Inflammatory macrophage treated with lipopolysaccharide for 1 hour (primary cell): ENCODE measurements around the gene RPRD1B.
"Not testable (repeated sequence)": the region's sequence is repeated elsewhere in the genome, so short reads cannot be mapped to it uniquely, and the experiment has no call there.

ENCODE experiments used
- DNase-seq, 2 donors: peaks; one replicate each; pipeline ENCODE4 v3.0.0-alpha.2; 2020 to 2022

The RPRD1B gene

DNA sequence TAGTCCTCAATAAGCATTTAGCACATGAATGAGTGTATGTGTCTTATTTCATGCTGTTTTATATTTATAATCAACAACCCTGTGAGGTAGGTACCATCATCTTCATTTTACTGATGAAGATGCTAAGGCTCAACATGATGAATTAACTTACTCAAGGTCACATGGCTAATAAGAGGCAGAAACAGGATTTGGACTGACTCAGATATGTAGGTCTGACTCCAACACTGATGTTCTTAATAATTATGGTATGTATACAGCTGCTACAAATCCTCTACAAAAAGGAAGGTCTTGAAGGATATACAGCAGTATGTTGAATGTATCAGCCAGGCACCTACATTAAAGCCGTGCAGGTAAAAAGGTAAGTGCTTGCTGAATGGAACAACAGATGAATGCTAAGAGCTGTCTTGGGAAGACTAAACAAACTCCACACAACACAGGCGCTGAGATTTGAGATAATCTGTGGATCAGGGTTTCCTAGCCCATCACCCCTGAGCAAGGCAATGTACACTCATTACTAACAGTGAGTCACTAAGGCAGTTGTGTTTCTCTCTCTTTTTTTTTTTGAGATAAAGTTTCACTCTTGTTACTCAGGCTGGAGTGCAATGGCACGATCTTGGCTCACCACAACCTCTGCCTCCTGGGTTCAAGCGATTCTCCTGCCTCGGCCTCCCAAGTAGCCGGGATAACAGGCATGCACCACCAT is 32.2 kb upstream of the RPRD1B start:
- no peak for DNase-seq

DNA sequence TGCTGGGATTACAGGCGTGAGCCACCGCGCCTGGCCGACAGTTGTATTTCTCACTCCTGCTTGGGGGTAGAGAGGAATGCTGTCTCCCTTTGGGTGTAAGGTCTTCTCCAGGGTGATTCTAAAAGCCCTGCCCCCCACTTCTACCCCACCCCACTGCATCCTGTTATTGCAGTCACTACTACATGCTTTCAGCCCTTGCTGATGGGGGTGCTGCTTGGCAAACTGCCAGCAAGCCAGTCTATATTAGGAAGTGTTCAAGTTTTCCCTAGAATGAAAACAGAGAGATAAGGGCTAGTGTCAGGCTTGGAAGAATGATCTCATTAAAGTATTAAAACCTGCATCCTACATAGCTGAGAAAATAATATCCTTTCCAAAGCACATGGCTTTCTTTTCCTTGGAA is 31.6 kb upstream of the RPRD1B start:
- no peak for DNase-seq

DNA sequence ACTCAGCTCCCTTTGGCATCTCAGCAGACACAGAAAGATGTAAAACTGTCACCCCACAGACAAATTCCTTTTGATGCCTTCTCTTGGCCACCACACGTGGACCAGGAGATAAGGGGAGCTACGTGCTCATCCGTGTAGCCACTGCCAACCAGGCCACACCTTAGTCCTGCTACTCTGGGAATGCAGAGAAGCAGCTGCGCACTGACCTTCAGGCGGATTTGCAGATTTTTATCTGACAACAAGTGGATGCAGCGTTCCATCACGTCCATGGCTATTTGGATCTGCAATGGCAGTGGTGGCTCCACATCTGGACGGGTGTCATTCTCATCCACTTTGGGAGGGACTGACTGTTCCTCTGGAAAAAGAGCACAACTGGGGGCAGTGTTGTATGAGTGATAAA is 31.1 kb upstream of the RPRD1B start:
- no peak for DNase-seq

DNA sequence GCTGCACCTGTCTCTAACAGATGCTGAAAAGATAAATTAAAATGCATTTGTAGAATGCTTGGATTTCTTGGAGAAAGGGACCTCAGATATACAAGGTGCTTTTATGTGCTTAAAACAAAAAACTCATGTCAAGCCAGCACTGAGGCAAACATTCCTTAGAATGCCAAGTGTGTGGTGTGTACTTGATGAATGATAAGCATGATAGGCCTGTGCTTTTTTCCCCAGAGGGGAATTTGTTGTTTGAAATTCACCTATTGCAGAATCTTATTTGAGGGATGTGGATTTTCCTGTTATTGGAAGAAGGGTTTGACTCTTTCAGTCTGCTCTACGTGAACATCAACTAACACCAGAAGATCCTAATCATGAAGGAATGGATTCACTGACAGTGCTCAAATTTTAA is 29.1 kb upstream of the RPRD1B start:
- DNase-seq = no peak

DNA sequence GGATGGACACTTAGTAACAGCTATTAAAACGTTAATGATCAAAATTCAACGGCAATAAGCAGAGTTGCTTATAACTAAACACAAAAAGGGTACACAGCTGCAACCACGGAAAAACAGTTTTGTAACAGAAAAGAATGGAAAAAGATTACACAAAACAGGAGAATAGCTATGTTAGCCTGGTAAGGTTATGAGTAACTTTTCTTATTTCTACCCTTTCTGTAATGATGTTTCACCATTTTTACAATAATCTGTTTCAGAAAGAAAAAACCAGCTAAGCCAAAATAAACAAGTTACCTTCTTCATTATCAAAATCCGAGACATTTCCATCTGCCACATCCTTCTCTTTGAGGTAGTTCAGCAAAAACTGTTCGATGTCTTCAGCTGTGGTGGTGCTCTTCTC is 27.6 kb upstream of the RPRD1B start:
- no peak for DNase-seq

DNA sequence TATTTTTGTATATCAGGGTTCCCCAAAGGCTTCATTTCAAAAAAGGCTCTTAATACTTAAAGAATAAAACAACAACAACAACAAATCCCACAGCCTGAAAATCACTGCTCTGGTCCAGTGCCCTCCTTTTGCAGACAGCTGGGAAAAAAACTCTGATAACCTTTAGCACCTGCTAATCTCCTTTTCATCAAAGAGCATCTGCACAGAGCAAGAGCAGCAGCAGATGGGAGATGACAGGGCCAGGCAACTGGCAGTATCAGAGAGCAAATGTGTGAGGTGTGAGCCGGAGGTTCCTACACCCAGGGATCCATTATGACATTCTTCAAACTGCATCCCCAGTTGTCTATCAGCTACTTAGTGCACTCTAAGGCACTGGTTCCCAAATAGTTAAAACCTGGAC is 26.0 kb upstream of the RPRD1B start:
- no peak for DNase-seq

DNA sequence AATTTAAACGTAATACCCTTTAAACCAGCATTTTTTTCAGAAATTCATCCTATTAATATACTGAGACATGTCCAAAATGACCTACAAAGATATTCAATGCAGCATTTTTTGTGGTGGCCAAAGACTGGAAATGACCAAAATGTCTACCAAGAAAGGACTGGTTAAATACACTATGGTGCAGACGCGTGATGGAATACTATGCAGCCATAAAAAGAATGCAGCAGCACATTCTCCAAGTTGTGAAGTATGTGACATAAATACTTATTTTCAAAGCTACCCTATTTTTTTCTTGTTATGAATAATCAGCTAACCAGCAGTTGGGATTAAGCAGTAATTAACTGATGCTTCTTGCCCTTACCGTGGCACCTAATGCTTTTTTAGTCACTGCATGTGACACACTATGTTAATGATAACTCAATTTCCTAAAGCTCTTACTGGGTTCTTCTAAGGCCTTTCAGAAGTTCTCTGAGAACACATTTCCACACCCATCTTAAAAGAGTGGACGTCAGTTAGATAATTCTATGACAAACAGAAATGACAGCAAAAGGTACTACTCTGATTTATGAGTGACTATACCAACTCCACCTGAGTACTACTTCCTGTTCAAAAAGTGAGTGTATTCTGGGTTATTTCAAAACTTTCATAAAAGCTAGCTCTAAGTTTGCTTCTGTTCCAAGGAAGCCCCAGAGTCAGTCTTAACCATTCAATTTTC is 25.2 kb upstream of the RPRD1B start:
- DNase-seq = no peak

DNA sequence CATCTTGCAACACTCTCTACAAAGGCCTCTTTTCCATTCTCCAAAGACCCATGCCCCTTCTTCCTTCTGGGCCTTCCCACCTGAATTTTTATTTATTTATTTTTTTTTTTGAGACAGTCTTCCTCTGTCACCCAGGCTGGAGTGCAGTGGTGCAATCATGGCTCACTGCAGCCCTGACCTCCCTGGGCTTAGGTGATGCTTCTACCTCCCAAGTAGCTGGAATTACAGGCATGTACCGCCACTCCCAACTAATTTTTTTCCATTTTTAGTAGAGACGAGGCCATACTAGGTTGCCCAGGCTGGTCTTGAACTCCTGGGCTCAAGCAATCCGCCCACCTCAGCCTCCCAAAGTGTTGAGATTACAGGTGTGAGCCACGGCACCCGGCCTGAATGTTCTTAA is 24.1 kb upstream of the RPRD1B start:
- DNase-seq = not testable (repeated sequence)

DNA sequence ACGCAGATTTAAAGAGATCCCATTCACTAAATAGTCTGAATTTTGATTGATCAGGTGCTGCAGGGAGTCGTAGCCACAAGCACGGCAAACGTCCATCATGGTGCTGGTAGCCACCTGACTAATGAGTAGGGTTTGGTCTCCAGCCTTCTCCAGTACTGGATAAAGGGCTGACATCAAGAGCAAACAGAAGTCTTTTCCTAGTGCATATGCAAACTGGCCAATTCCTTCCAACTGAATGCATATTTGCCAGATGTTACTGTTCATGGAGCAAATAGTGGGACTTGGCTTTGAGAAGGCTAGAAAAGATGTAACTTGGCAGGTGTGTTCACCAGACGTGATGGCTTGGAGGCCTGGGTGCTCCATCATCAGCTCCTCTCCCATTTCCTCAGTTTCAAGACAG is 21.9 kb upstream of the RPRD1B start:
- no peak for DNase-seq

DNA sequence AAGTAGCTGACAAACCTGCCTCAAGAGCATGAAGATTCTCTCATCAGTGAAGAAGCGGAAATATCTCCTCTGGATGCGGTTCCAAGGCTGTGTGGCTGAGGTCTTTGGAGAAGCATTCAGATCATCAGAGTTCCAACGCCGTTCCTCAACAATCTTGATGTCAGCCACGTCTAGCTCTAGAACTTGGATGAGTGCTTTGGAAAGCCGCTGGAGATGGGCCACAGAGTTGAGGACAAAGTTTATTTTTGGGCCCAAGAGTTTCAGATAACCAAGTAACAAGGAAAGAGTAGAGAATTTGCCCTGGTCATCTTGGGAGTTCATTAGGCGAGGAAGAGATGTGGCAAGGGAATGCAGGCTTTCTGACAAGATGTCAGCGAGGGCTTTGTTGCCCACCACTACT is 21.2 kb upstream of the RPRD1B start:
- no peak for DNase-seq

DNA sequence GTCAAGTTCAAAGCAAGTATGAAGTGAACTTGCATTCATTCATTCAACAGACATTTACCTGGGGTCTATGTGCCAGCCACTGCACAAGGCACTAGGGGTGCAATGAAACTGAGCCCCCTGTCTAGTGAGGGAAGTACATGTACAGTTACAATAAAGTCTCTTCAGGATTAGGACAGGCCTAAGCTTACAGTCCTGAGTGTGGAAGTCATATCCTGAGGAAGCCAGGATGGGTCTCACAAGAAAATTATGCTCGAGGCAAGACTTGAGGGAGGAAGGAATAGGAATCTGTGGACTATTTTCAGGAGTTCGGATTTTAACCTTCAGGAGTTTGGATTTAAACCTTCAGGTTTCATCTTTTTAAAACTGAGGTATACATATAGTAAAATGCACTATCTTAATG is 19.7 kb upstream of the RPRD1B start:
- no peak for DNase-seq

DNA sequence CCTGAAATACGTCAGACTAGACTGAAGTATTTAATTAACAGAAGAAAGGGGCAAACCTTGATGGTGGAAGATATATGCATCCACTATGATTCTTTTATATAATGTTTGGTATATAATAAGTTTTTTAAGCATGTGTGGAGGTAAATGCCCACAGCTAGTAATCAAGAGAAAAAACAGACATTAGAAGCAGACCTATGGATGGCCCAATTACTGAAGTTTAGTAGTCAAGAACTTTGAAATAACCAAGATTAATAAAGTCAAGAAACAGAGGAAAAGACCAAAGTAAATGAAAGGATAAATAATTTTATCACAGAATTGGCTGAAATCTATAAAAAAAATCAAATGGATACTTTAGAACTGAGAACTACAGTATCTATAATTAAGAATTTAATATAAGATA is 15.6 kb upstream of the RPRD1B start:
- DNase-seq = no peak

DNA sequence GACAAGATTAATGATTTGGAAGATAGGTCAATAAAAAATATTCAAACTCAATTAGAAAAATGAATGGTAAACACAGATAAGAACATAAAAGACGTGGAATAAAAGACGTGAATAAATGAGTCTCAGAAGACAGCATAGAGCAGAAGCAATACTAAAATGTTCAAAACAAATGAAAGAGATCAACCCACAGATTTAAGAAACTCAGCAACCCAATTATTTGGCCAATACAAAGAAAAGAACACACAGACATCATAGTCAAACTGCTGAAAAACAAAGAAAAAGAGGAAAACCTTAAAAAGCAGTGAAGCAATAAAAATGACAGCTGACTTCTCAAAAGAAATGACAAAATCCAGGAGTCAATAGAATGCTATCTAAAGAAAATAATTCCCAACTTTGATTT is 15.2 kb upstream of the RPRD1B start:
- no peak for DNase-seq

DNA sequence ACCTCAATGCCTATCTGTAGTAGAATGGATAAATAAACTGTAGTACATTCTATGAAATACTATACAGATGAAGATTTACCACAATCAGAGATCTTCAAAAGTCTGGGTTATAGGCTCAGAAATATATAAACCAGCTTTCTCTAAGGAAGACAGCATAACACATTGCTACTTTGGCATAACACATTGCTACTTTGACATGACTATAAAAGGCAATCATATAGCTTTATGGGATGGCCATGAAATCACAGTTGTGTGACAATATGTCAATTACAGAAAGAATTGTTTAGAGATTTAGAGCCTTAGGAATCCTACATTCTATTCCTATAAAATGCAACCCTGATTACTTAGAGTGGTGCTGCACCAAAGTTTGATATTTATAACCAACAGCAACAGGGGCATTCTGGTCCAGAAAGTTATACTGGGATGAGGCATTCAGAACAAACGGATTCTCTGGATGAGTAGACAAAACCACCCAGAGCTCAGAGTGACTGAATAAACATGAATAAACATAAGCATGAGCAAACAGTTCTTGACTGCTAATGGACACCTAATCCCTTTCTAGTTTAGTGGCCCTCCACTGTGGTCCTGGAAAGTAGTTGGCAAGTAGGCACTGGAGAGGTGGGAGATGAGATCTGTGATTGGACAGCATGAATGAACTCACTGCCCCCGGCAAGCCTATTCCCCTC is 12.3 kb upstream of the RPRD1B start:
- DNase-seq = no peak

DNA sequence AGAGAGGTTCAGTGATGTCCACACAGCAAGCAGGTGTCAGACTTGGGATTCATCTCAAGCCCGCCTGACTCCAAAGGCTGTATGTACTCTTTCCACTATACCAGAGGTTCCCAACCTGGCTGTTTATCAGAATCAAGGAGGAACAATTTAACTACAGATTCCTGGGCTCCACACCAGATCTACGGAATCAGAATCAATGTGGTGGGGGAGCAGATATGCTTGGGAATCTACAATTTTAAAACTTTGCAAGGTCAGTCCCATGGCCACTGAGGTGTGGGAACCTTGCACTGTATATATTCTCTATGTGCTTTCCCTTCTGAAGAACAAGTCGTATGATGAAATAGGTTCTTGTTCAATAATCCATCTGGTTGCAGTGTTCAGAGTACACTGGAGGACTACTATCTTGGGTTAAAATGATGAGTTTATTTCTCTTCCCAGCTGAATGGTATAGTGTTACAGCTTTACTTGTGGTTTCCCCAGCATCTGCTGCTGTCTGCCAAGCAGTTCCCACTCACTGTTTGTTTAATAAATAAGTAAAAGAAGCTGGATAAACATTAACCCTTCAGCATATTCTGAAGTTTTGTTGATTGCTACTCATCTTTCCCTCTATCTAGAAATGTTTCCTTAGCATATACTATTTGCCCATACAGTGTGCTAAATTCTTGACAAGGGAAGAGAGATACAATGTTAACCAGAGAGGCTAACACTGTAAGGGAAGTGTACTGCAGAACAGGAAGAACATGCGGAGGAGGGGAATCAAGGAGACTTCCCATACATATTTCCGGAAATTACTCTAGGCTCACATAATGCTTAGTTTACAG is 10.2 kb upstream of the RPRD1B start:
- peak; percentile 47 to 57 for DNase-seq

DNA sequence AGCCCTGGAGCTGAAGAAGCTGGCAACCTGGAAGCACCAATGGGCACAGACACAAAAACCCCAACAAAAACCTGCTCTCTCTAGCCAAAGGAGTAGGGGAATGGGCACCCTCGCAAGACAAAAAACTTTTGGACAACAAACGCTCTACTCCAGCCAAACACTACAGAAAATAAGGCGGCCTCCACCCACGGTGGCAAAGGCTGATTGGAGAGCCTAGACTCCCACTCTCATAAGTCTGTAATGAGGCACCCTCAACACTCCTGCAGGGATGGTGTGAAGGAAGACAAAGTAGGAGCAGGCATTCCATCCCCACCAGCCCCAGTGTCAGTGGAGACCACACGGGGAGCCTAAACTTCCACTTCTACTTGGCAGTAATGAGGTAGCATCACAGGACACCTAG is 9.1 kb upstream of the RPRD1B start:
- no peak for DNase-seq

DNA sequence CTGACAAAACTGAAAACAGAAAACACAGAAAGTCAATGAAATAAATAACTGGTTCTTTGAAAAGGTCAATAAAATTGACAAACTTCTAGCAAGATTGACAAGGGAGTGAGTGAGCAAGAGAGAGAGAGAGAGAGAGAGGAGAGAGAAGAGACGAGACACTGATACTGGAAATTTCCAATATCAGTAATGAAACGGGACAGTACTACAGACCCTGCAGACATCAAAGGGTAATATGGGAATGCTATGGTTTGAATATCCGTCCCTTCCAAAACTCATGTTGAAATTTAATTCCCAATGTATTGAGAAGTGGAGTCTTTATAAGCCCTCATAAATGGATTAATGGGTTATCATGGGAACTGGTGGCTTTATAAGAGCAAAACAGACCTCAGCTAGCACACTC is 4.1 kb upstream of the RPRD1B start:
- DNase-seq = no peak

DNA sequence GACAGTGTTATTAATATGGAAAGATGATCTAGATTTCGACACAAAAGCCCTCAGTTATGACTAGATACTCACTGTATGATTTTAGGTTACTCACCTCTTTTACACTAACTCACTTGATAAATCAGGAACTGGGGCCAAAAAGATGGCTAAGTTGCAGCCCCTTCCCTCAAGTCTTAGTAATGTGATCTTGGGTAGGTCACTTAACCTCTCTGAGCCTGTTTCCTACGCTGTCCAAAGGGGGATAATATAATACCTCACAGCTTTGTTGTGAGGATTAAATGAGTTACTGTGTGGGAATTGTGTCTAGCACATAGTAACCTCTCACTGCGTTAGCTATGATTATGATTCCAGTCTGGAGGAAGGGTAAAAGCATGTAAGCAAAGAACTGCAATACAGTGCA is 1.6 kb upstream of the RPRD1B start:
- DNase-seq = no peak

DNA sequence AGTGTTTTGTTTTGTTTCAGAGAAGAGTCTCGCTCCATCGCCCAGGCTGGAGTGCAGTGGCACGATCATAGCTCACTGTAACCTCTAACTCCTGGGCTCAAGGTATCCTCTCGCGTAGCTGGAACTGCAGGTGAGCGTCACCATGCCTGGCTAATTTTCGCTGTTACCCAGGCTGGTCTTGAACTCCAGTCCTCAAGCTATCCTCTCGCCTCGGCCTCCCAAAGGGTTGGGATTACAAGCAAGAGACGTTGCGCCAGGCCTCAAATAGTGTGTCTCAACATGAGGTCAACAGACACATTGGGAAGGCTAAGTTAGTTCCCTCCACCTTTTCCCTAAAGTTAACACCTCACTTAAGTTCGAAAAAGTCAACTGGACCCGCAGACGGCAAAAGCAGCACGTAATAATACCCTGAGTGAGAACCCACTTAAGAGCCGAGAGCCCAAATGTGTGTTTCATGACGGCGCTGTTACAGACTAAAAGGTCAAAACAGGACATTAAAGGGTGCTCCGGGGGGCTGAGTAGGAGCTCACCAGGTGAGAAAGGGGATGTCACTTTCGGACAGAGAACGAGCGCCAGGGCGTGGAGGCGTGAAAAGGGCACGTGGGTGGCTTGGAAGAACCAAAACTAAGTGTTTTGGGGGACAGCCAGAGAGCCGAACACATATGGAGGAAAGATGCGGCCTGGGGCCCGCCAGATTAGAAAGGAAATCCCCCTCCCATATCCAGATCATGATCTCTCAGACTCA is 789 bp upstream of the RPRD1B start:
- DNase-seq = peak in 1 of 2 donors; percentile 21

DNA sequence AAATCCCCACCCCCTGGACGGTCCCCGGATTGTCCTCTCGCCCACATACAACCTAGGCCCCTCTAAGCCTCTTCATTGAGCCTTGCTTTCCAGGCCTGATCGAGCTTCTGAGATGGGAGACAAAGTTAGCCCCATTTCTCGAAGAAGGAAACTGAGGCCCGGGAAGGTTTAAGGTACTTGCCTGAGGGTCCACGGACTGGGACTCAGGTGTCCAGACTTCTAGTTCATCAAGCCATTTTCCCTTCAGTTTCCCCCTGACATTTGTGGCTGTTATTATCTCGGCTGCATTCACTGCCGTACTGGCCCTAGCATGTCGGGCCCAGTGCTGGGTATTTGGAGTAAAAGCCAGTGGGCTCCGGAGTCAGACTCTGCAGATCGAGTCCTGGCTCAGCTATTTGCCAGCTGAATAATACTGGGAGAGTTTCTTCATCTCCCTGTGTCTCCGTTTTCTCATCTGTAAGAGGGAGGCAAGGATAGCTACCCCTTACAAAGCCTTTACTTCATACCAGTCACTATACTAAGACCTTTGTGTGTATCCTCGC is 633 bp downstream of the RPRD1B start:
- no peak for DNase-seq

DNA sequence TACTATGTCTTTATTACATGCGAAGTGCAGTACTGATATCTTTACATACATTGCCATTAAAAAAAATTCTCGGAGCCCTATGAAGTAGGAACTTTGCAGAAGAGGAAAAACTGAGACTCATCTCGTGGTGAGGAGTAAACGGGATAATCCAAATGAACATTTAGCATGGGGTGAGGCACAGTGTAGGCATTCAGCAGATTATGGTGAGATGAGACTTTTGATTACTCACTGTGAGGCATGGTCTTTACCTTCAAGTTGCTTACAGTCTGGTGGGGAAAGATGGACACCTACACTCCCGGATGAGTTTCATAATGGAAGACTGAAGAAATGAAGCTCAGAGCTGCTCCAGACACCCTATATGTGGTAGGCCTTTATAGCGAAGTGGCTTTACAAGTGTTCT is 1.4 kb downstream of the RPRD1B start:
- no peak for DNase-seq

DNA sequence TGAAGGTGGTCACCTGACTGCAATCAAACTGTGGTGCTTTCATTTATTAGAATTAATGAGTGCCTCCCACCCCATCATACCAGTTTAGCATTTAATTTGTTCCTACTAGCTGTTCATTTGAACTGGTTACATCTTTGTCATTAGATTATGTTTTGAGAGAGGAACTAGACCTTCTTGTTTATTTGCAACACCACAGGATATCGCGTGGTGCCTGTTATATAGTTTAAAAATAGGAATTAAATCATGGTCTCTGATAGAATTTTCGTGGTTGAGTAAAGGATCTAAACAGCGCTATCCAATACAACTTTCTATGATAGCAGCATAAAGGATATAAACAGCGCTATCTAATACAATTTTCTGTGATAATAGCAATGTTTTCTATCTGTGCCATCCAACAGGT is 2.8 kb downstream of the RPRD1B start:
- peak; percentile 16 to 48 for DNase-seq
